GM21528 (cell line): ENCODE data around the gene COL6A3.

Experiments used
- ATAC-seq: cut with Tn5 transposase; IDR thresholded peaks from one replicate; pipeline ENCODE4 v1.9.1; 2021; ENCODE audit warnings: mild to moderate bottlenecking, moderate library complexity; ENCODE audit not compliant: unreplicated experiment, low FRiP score

Gene COL6A3

GRCh38 chr2:237413777-237414661, at the start of gene COL6A3:
Gene COL6A3 (minus strand): TSS chr2:237414164. CDS start chr2:237396817, 17,347 bp downstream.
- ATAC-seq = no peak

- no peak for ATAC-seq
Measured at GRCh38 chr2:237459741-237460174, 45.8 kb upstream of the COL6A3 start.

GRCh38 chr2:237459226-237459625, 45.3 kb upstream of the COL6A3 start:
- ATAC-seq = no peak

GRCh38 chr2:237458519-237458918, 44.6 kb upstream of the COL6A3 start:
- no peak for ATAC-seq

GRCh38 chr2:237457388-237457941, 43.5 kb upstream of the COL6A3 start:
- no peak for ATAC-seq

- no peak for ATAC-seq
Measured at GRCh38 chr2:237456200-237456843, 42.4 kb upstream of the COL6A3 start.

- no peak for ATAC-seq
Measured at GRCh38 chr2:237455764-237456163, 41.8 kb upstream of the COL6A3 start.

- no peak for ATAC-seq
Measured at GRCh38 chr2:237453671-237454070, 39.7 kb upstream of the COL6A3 start.

GRCh38 chr2:237452861-237453260, 38.9 kb upstream of the COL6A3 start:
- ATAC-seq = no peak

- ATAC-seq = no peak
Measured at GRCh38 chr2:237451643-237452469, 37.9 kb upstream of the COL6A3 start.

GRCh38 chr2:237450583-237450982, 36.6 kb upstream of the COL6A3 start:
- no peak for ATAC-seq

- no peak for ATAC-seq
Measured at GRCh38 chr2:237450108-237450507, 36.1 kb upstream of the COL6A3 start.

GRCh38 chr2:237449193-237449881, 35.4 kb upstream of the COL6A3 start:
- no peak for ATAC-seq

- ATAC-seq = no peak
Measured at GRCh38 chr2:237448626-237449025, 34.7 kb upstream of the COL6A3 start.

- no peak for ATAC-seq
Measured at GRCh38 chr2:237448171-237448570, 34.2 kb upstream of the COL6A3 start.

- ATAC-seq = no peak
Measured at GRCh38 chr2:237447496-237447895, 33.5 kb upstream of the COL6A3 start.

- ATAC-seq = no peak
Measured at GRCh38 chr2:237446338-237446665, 32.3 kb upstream of the COL6A3 start.

- ATAC-seq = no peak
Measured at GRCh38 chr2:237445611-237446337, 31.8 kb upstream of the COL6A3 start.

- ATAC-seq = no peak
Measured at GRCh38 chr2:237444071-237444470, 30.1 kb upstream of the COL6A3 start.
